ENCODE measurements around the gene HSPBP1. TPM values are rescaled to one million over a fixed set of nuclear protein-coding genes. Genes with fewer than 3 reads are reported as not detected.

Gene HSPBP1
- total and polyA plus RNA-seq, 4 donors: 19.3 to 62.2 (median 51.7) TPM

GRCh38 chr19:55266404-55266803 lies 13.5 kb downstream of the HSPBP1 start:
- DNase-seq: no peak
- TF ChIP-seq, protein P1, sequence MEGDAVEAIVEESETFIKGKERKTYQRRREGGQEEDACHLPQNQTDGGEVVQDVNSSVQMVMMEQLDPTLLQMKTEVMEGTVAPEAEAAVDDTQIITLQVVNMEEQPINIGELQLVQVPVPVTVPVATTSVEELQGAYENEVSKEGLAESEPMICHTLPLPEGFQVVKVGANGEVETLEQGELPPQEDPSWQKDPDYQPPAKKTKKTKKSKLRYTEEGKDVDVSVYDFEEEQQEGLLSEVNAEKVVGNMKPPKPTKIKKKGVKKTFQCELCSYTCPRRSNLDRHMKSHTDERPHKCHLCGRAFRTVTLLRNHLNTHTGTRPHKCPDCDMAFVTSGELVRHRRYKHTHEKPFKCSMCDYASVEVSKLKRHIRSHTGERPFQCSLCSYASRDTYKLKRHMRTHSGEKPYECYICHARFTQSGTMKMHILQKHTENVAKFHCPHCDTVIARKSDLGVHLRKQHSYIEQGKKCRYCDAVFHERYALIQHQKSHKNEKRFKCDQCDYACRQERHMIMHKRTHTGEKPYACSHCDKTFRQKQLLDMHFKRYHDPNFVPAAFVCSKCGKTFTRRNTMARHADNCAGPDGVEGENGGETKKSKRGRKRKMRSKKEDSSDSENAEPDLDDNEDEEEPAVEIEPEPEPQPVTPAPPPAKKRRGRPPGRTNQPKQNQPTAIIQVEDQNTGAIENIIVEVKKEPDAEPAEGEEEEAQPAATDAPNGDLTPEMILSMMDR (IDR thresholded peaks at IDR 0.05; ENCODE audit: control extremely low read depth, extremely low read depth): no peak
- H3K4me1 ChIP-seq (ENCODE audit: control insufficient read depth in 5 of 5, insufficient read depth in 5 of 5, low read length in 5 of 5): no peaks in the 10 kb centered on the region
- WGBS, 2 donors: 98% methylated on average over 3 of the region's 3 CpGs
- H3K27ac ChIP-seq (ENCODE audit: low read depth in 1 of 2, low read length in 1 of 2): no peak overlapping the region
- no peak overlapping the region for H3K9ac ChIP-seq (ENCODE audit: insufficient read depth in 1 of 2, low read length in 2 of 2)
- no peak overlapping the region for H3K4me3 ChIP-seq
- ATAC-seq (ENCODE audit: insufficient read depth, low FRiP score): no peak
- H3K9me3 ChIP-seq (ENCODE audit: control insufficient read depth in 4 of 4, insufficient read depth in 3 of 4, low read length in 3 of 4): no peaks in the 10 kb centered on the region
- H3K36me3 ChIP-seq (ENCODE audit: control insufficient read depth in 4 of 4, insufficient read depth in 4 of 4, low read length in 4 of 4): peaks cover 0 to 12% (median 8%) of the 10 kb centered on the region in 4 donors
- no peaks in the 10 kb centered on the region for H3K27me3 ChIP-seq (ENCODE audit: control insufficient read depth in 3 of 3, insufficient read depth in 3 of 3, low read length in 2 of 3)

GRCh38 chr19:55265723-55266386 lies 14.1 kb downstream of the HSPBP1 start:
- Histone ChIP-seq H3K4me1 (ENCODE audit: control insufficient read depth in 5 of 5, insufficient read depth in 5 of 5, low read length in 5 of 5) (no peaks in the 10 kb centered on the region), H3K9me3 (ENCODE audit: control insufficient read depth in 4 of 4, insufficient read depth in 3 of 4, low read length in 3 of 4) (no peaks in the 10 kb centered on the region), H3K36me3 (ENCODE audit: control insufficient read depth in 4 of 4, insufficient read depth in 4 of 4, low read length in 4 of 4) (peaks cover 0 to 11% (median 8%) of the 10 kb centered on the region in 4 donors), H3K4me3 (no peak overlapping the region), H3K27ac (ENCODE audit: low read depth in 1 of 2, low read length in 1 of 2) (no peak overlapping the region), H3K9ac (ENCODE audit: insufficient read depth in 1 of 2, low read length in 2 of 2) (no peak overlapping the region), H3K27me3 (ENCODE audit: control insufficient read depth in 3 of 3, insufficient read depth in 3 of 3, low read length in 2 of 3) (no peaks in the 10 kb centered on the region)
- TF ChIP-seq, protein P1 (IDR thresholded peaks at IDR 0.05; ENCODE audit: control extremely low read depth, extremely low read depth): no peak
- DNase-seq (no peak), ATAC-seq (ENCODE audit: insufficient read depth, low FRiP score) (no peak)
- 94 to 95% methylated on average over 12 of the region's 12 CpGs for WGBS, 2 donors

- DNase-seq (no peak), ATAC-seq (ENCODE audit: insufficient read depth, low FRiP score) (no peak)
- WGBS, 2 donors: 93 to 95% methylated on average over 16 of the region's 16 CpGs
- no peaks in the 10 kb centered on the region for H3K27me3 ChIP-seq (ENCODE audit: control insufficient read depth in 3 of 3, insufficient read depth in 3 of 3, low read length in 2 of 3)
- H3K9ac ChIP-seq (ENCODE audit: insufficient read depth in 1 of 2, low read length in 2 of 2): no peak overlapping the region
- no peak overlapping the region for H3K27ac ChIP-seq (ENCODE audit: low read depth in 1 of 2, low read length in 1 of 2)
- H3K4me1 ChIP-seq (ENCODE audit: control insufficient read depth in 5 of 5, insufficient read depth in 5 of 5, low read length in 5 of 5): peaks cover 0 to 1% (median 0%) of the 10 kb centered on the region in 5 donors
- H3K4me3 ChIP-seq: no peak overlapping the region
- TF ChIP-seq, protein P1 (IDR thresholded peaks at IDR 0.05; ENCODE audit: control extremely low read depth, extremely low read depth): no peak
- H3K36me3 ChIP-seq (ENCODE audit: control insufficient read depth in 4 of 4, insufficient read depth in 4 of 4, low read length in 4 of 4): peaks cover 0 to 7% (median 2%) of the 10 kb centered on the region in 4 donors
- no peaks in the 10 kb centered on the region for H3K9me3 ChIP-seq (ENCODE audit: control insufficient read depth in 4 of 4, insufficient read depth in 3 of 4, low read length in 3 of 4)
These were observed 14.7 kb downstream of the HSPBP1 start for GRCh38 chr19:55265173-55265572.
